Subcutaneous abdominal adipose tissue (tissue), 5 donors: ENCODE measurements around the gene ZNF669.

Source experiments
- H3K27ac ChIP-seq: one replicate; pipeline ENCODE4 v1.7.0; 2013; ENCODE audit warnings: low read depth, mild to moderate bottlenecking, inconsistent platforms, low read length, moderate library complexity
- H3K27me3 ChIP-seq, 5 donors: one replicate each; pipeline ENCODE4 v1.7.0; 2013; ENCODE audit warnings: low read length in 5 of 5, inconsistent platforms in 1 of 5; ENCODE audit not compliant: control insufficient read depth in 5 of 5, insufficient read depth in 4 of 5
- H3K36me3 ChIP-seq, 5 donors: one replicate each; pipeline ENCODE4 v1.7.0; 2013; ENCODE audit warnings: low read length in 5 of 5; ENCODE audit not compliant: control insufficient read depth in 5 of 5, insufficient read depth in 5 of 5
- H3K4me1 ChIP-seq, 5 donors: one replicate each; pipeline ENCODE4 v1.7.0; 2013; ENCODE audit warnings: low read length in 5 of 5, mild to moderate bottlenecking in 3 of 5, moderate library complexity in 1 of 5; ENCODE audit not compliant: control insufficient read depth in 5 of 5, insufficient read depth in 5 of 5
- H3K4me3 ChIP-seq, 5 donors: one replicate each; pipeline ENCODE4 v1.7.0; 2013; ENCODE audit warnings: low read length in 5 of 5, low read depth in 1 of 5
- H3K9ac ChIP-seq, 5 donors: one replicate each; pipeline ENCODE4 v1.7.0; 2013; ENCODE audit warnings: low read length in 5 of 5, mild to moderate bottlenecking in 4 of 5, moderate library complexity in 3 of 5
- H3K9me3 ChIP-seq, 5 donors: one replicate each; pipeline ENCODE4 v1.7.0; 2013; ENCODE audit warnings: low read length in 5 of 5; ENCODE audit not compliant: control insufficient read depth in 5 of 5
- donor health status: healthy.
- donor health status: healthy.
- donor health status: healthy.
- donor health status: healthy.
- donor health status: healthy.

ZNF669 gene

GRCh38 chr1:247096544-247096943 lies 7.6 kb downstream of the ZNF669 start:
- Histone ChIP-seq H3K27me3 (no peaks in the 10 kb centered on the region), H3K4me1 (no peaks in the 10 kb centered on the region), H3K9ac (no peak overlapping the region), H3K4me3 (peak overlapping the region in 1 of 5 donors; percentile 16), H3K9me3 (peaks cover 5 to 48% (median 29%) of the 10 kb centered on the region in 5 donors), H3K36me3 (peaks cover 19 to 26% (median 24%) of the 10 kb centered on the region in 5 donors), H3K27ac (no peak overlapping the region)

GRCh38 chr1:247096112-247096511 lies 8.0 kb downstream of the ZNF669 start:
- no peak overlapping the region for H3K4me3 ChIP-seq
- no peak overlapping the region for H3K27ac ChIP-seq
- peaks cover 5 to 47% (median 26%) of the 10 kb centered on the region in 5 donors for H3K9me3 ChIP-seq
- no peaks in the 10 kb centered on the region for H3K27me3 ChIP-seq
- no peak overlapping the region for H3K9ac ChIP-seq
- no peaks in the 10 kb centered on the region for H3K4me1 ChIP-seq
- H3K36me3 ChIP-seq = peaks cover 14 to 22% (median 19%) of the 10 kb centered on the region in 5 donors

- no peaks in the 10 kb centered on the region for H3K4me1 ChIP-seq
- no peak overlapping the region for H3K4me3 ChIP-seq
- H3K27ac ChIP-seq = no peak overlapping the region
- no peaks in the 10 kb centered on the region for H3K36me3 ChIP-seq
- H3K9ac ChIP-seq = no peak overlapping the region
- peaks cover 0 to 7% (median 0%) of the 10 kb centered on the region in 5 donors for H3K27me3 ChIP-seq
- no peaks in the 10 kb centered on the region for H3K9me3 ChIP-seq
These were observed 13.7 kb downstream of the ZNF669 start for GRCh38 chr1:247090455-247090854.

GRCh38 chr1:247089616-247090375 lies 14.4 kb downstream of the ZNF669 start:
- Histone ChIP-seq H3K4me3 (no peak overlapping the region), H3K27ac (no peak overlapping the region), H3K9me3 (no peaks in the 10 kb centered on the region), H3K27me3 (peaks cover 0 to 11% (median 0%) of the 10 kb centered on the region in 5 donors), H3K9ac (no peak overlapping the region), H3K4me1 (no peaks in the 10 kb centered on the region), H3K36me3 (no peaks in the 10 kb centered on the region)

GRCh38 chr1:247088967-247089366 lies 15.2 kb downstream of the ZNF669 start:
- H3K4me1 ChIP-seq = no peaks in the 10 kb centered on the region
- no peaks in the 10 kb centered on the region for H3K9me3 ChIP-seq
- no peak overlapping the region for H3K4me3 ChIP-seq
- no peaks in the 10 kb centered on the region for H3K36me3 ChIP-seq
- H3K27ac ChIP-seq = no peak overlapping the region
- H3K27me3 ChIP-seq = peaks cover 0 to 11% (median 0%) of the 10 kb centered on the region in 5 donors
- H3K9ac ChIP-seq = no peak overlapping the region

GRCh38 chr1:247087256-247087655 lies 16.9 kb downstream of the ZNF669 start:
- H3K9ac ChIP-seq = no peak overlapping the region
- no peaks in the 10 kb centered on the region for H3K36me3 ChIP-seq
- H3K4me1 ChIP-seq = no peaks in the 10 kb centered on the region
- H3K4me3 ChIP-seq = no peak overlapping the region
- H3K9me3 ChIP-seq = no peaks in the 10 kb centered on the region
- H3K27me3 ChIP-seq = peaks cover 0 to 11% (median 0%) of the 10 kb centered on the region in 5 donors
- H3K27ac ChIP-seq = no peak overlapping the region

GRCh38 chr1:247085310-247085709 lies 18.8 kb downstream of the ZNF669 start:
- Histone ChIP-seq H3K4me1 (no peaks in the 10 kb centered on the region), H3K4me3 (no peak overlapping the region), H3K27me3 (peaks cover 0 to 8% (median 0%) of the 10 kb centered on the region in 5 donors), H3K9me3 (no peaks in the 10 kb centered on the region), H3K36me3 (no peaks in the 10 kb centered on the region), H3K9ac (no peak overlapping the region), H3K27ac (no peak overlapping the region)

- no peaks in the 10 kb centered on the region for H3K36me3 ChIP-seq
These were observed 19.4 kb downstream of the ZNF669 start for GRCh38 chr1:247084771-247085170.

GRCh38 chr1:247079141-247079874 lies 24.8 kb downstream of the ZNF669 start:
- Histone ChIP-seq H3K27ac (peak overlapping the region; percentile 33), H3K9ac (peak overlapping the region in 2 of 5 donors; percentile 48 to 52)

More at GRCh38 chr1:247084771-247085170, 19.4 kb downstream of the ZNF669 start:
- H3K27me3 ChIP-seq = peaks cover 0 to 8% (median 0%) of the 10 kb centered on the region in 5 donors
- H3K9me3 ChIP-seq = no peaks in the 10 kb centered on the region
- H3K27ac ChIP-seq = no peak overlapping the region
- no peaks in the 10 kb centered on the region for H3K4me1 ChIP-seq
- no peak overlapping the region for H3K4me3 ChIP-seq
- H3K9ac ChIP-seq = no peak overlapping the region

More at GRCh38 chr1:247079141-247079874, 24.8 kb downstream of the ZNF669 start:
- H3K4me3 ChIP-seq = peak overlapping the region; percentile 81 to 95 (median 92)
- peaks cover 4 to 23% (median 17%) of the 10 kb centered on the region in 5 donors for H3K4me1 ChIP-seq
- no peaks in the 10 kb centered on the region for H3K9me3 ChIP-seq
- no peaks in the 10 kb centered on the region for H3K36me3 ChIP-seq
- no peaks in the 10 kb centered on the region for H3K27me3 ChIP-seq
